Neural cell (in vitro differentiated cells): ENCODE results near the gene CMTM8. TPM values are rescaled to one million over a fixed set of nuclear protein-coding genes. Genes with fewer than 3 reads are reported as not detected.

Source experiments
- H2AFZ ChIP-seq: fragments of 200-600, 300-800 bp; sonication (generic), shearing (Covaris generic); 2 replicates; pipeline ENCODE4 v1.6.0; 2014; ENCODE audit warnings: low read depth, mild to moderate bottlenecking, antibody characterized with exemption, low read length, moderate library complexity
- H3F3A ChIP-seq: fragments of 200-600 bp; shearing (Covaris generic); 2 replicates; pipeline ENCODE4 v1.6.1; 2016; ENCODE audit warnings: mild to moderate bottlenecking, moderate library complexity, mixed read lengths, antibody characterized with exemption, low read length; ENCODE audit not compliant: insufficient read depth, poor library complexity, severe bottlenecking
- H3K27ac ChIP-seq: fragments of 200-600, 300-800 bp; sonication (generic), shearing (Covaris generic); 2 replicates; pipeline ENCODE4 v1.5.1; 2014; ENCODE audit warnings: mild to moderate bottlenecking, low read length, moderate library complexity
- H3K27me3 ChIP-seq: fragments of 300-800, 200-600 bp; sonication (generic), shearing (Covaris generic); 2 replicates; pipeline ENCODE4 v1.6.0; 2014; ENCODE audit warnings: mild to moderate bottlenecking, low read depth, low read length, moderate library complexity; ENCODE audit not compliant: insufficient read depth
- H3K36me3 ChIP-seq: fragments of 300-800, 200-600 bp; sonication (generic), shearing (Covaris generic); 2 replicates; pipeline ENCODE4 v1.5.1; 2014; ENCODE audit warnings: mild to moderate bottlenecking, antibody characterized with exemption, low read length, moderate library complexity; ENCODE audit not compliant: insufficient read depth
- H3K4me2 ChIP-seq: fragments of 300-800, 200-600 bp; sonication (generic), shearing (Covaris generic); 2 replicates; pipeline ENCODE4 v1.6.0; 2014; ENCODE audit warnings: mild to moderate bottlenecking, low read length
- H3K4me3 ChIP-seq: fragments of 300-800, 200-600 bp; sonication (generic), shearing (Covaris generic); 2 replicates; pipeline ENCODE4 v1.5.1; 2014; ENCODE audit warnings: mild to moderate bottlenecking, low read length, moderate library complexity
- H3K79me2 ChIP-seq: fragments of 200-600 bp; shearing (Covaris generic); replicated peaks from 2 replicates; pipeline ENCODE4 v1.6.0; 2014; ENCODE audit warnings: mild to moderate bottlenecking, low read length, moderate library complexity; ENCODE audit not compliant: insufficient read depth
- H3K9ac ChIP-seq: fragments of 300-800, 200-600 bp; sonication (generic), shearing (Covaris generic); 2 replicates; pipeline ENCODE4 v1.6.1; 2016; ENCODE audit warnings: mild to moderate bottlenecking, low read length, mixed read lengths
- H3K9me2 ChIP-seq: fragments of 200-600 bp; shearing (Covaris generic); 2 replicates; pipeline ENCODE4 v1.6.1; 2016; ENCODE audit warnings: mild to moderate bottlenecking, low read length, mixed read lengths; ENCODE audit not compliant: insufficient read depth
- H3K9me3 ChIP-seq: fragments of 200-600, 300-800 bp; sonication (generic), shearing (Covaris generic); 2 replicates; pipeline ENCODE4 v1.6.1; 2016; ENCODE audit warnings: mild to moderate bottlenecking, mixed run types, low read length, moderate library complexity, mixed read lengths
- H4K20me1 ChIP-seq: fragments of 200-600 bp; shearing (Covaris generic); 2 replicates; pipeline ENCODE4 v1.6.1; 2016; ENCODE audit warnings: mild to moderate bottlenecking, mixed run types; ENCODE audit not compliant: insufficient read depth
- CTCF ChIP-seq: fragments of 450-650 bp; IDR thresholded peaks from 2 replicates; pipeline ENCODE4 v1.5.1; 2014; ENCODE audit warnings: antibody characterized with exemption, mild to moderate bottlenecking, moderate library complexity; ENCODE audit not compliant: poor library complexity, severe bottlenecking
- EP300 ChIP-seq: fragments of 450-650 bp; conservative IDR thresholded peaks from 2 replicates; pipeline ENCODE4 v1.6.1; 2014; ENCODE audit warnings: antibody characterized with exemption, mild to moderate bottlenecking, moderate library complexity; ENCODE audit not compliant: poor library complexity, severe bottlenecking
- EZH2 ChIP-seq: fragments of 200-600, 300-800 bp; shearing (Covaris generic), sonication (generic); IDR thresholded peaks from 2 replicates; pipeline ENCODE4 v1.6.1; 2014; ENCODE audit warnings: antibody characterized with exemption, low read length, borderline replicate concordance, mild to moderate bottlenecking; ENCODE audit not compliant: insufficient read depth, poor library complexity, severe bottlenecking
- MXI1 ChIP-seq: fragments of 450-650 bp; conservative IDR thresholded peaks from 2 replicates; pipeline ENCODE4 v1.6.1; 2014; ENCODE audit warnings: antibody characterized with exemption, mild to moderate bottlenecking; ENCODE audit not compliant: poor library complexity, severe bottlenecking
- POLR2AphosphoS5 ChIP-seq: IDR thresholded peaks from 2 replicates; pipeline ENCODE4 v1.6.1; 2012
- RAD21 ChIP-seq: fragments of 450-650 bp; conservative IDR thresholded peaks from 2 replicates; pipeline ENCODE4 v1.6.1; 2014; ENCODE audit warnings: antibody characterized with exemption, mild to moderate bottlenecking, moderate library complexity
- SMC3 ChIP-seq: fragments of 450-650 bp; conservative IDR thresholded peaks from 2 replicates; pipeline ENCODE4 v1.6.1; 2014; ENCODE audit warnings: antibody characterized with exemption, mild to moderate bottlenecking, moderate library complexity; ENCODE audit not compliant: poor library complexity
- TAF1 ChIP-seq: IDR thresholded peaks from 2 replicates; pipeline ENCODE4 v1.6.1; 2012; ENCODE audit warnings: low read depth
- polyA plus RNA-seq: library from polyadenylated mRNA; depleted of rRNA; stranded (reverse); fragments of >200 nt; gene quantifications from 2 replicates; pipeline ENCODE4 v1.2.3, GENCODE V29; 2014
- TF ChIP-seq, protein P1 (sequence below): IDR thresholded peaks from 2 replicates; pipeline ENCODE4 v1.6.1; 2012; ENCODE audit warnings: borderline replicate concordance

The CMTM8 gene
- polyA plus RNA-seq, 1 donor from 2014 or later: not detected

GRCh38 chr3:32257042-32257441 lies 18.6 kb downstream of the CMTM8 start:
- no peaks in the 10 kb centered on the region for H3K79me2 ChIP-seq
- TF ChIP-seq SMC3 (no peak), EZH2 (no peak), CTCF (no peak), TAF1 (no peak), RAD21 (no peak), POLR2AphosphoS5 (no peak), MXI1 (no peak)
- H3K27me3 ChIP-seq: no peaks in the 10 kb centered on the region
- H3K9me2 ChIP-seq: no peaks in the 10 kb centered on the region
- H3F3A ChIP-seq: no peaks in the 10 kb centered on the region
- H3K4me2 ChIP-seq: no peak overlapping the region
- no peak overlapping the region for H3K27ac ChIP-seq
- no peak overlapping the region for H3K9ac ChIP-seq
- H2AFZ ChIP-seq: no peak overlapping the region
- H3K4me3 ChIP-seq: no peak overlapping the region
- H3K36me3 ChIP-seq: no peaks in the 10 kb centered on the region
- no peaks in the 10 kb centered on the region for H4K20me1 ChIP-seq
- H3K9me3 ChIP-seq: no peaks in the 10 kb centered on the region

DNA sequence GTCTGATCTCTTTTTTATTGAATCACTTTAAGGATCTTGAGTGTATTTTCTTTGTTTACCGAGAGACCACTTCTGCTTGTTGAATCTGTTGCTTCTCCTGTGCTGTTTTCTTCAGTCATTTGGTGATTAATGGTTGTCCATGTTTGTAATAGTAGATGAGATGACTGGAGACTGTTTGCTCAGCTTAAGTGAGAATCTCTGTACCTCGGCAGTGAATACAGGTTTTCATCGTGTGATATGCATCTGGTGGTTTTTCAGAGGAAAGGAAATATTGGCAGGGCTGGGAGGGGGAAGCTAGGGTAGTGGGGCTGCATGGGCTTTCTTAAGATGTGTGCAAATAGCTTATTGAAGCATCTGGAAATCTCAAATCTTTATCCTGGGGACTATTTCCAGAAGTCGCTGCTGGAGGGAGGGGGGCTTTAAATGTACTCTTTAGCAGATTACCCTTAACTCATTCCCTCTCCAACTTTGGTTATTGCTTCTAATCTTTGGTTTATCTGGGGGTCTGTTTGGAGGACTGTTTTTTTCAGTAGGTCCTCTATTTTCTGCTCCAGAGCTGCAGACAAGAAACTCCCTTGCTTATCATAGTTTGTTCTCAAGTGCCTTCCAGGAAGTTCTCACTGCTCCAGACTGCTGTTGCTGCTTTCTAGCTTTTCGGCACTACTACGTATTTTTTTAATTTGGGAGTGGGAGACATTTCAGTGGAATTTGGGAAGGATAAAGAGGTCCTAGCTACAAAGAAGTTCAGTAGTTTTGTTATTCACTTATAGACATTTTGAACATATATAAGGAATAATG lies 19.4 kb downstream of the CMTM8 start:
- Histone ChIP-seq H4K20me1 (no peaks in the 10 kb centered on the region), H3K36me3 (no peaks in the 10 kb centered on the region), H3K4me3 (no peak overlapping the region), H3K9me2 (no peaks in the 10 kb centered on the region), H3K9ac (no peak overlapping the region), H3K27ac (no peak overlapping the region), H3K9me3 (no peaks in the 10 kb centered on the region), H2AFZ (no peak overlapping the region), H3F3A (no peaks in the 10 kb centered on the region), H3K4me2 (no peak overlapping the region), H3K27me3 (no peaks in the 10 kb centered on the region), H3K79me2 (no peaks in the 10 kb centered on the region)
- TF ChIP-seq SMC3 (no peak), EZH2 (no peak), POLR2AphosphoS5 (no peak), MXI1 (no peak), RAD21 (no peak), CTCF (no peak), EP300 (no peak)
- TF ChIP-seq, protein P1, sequence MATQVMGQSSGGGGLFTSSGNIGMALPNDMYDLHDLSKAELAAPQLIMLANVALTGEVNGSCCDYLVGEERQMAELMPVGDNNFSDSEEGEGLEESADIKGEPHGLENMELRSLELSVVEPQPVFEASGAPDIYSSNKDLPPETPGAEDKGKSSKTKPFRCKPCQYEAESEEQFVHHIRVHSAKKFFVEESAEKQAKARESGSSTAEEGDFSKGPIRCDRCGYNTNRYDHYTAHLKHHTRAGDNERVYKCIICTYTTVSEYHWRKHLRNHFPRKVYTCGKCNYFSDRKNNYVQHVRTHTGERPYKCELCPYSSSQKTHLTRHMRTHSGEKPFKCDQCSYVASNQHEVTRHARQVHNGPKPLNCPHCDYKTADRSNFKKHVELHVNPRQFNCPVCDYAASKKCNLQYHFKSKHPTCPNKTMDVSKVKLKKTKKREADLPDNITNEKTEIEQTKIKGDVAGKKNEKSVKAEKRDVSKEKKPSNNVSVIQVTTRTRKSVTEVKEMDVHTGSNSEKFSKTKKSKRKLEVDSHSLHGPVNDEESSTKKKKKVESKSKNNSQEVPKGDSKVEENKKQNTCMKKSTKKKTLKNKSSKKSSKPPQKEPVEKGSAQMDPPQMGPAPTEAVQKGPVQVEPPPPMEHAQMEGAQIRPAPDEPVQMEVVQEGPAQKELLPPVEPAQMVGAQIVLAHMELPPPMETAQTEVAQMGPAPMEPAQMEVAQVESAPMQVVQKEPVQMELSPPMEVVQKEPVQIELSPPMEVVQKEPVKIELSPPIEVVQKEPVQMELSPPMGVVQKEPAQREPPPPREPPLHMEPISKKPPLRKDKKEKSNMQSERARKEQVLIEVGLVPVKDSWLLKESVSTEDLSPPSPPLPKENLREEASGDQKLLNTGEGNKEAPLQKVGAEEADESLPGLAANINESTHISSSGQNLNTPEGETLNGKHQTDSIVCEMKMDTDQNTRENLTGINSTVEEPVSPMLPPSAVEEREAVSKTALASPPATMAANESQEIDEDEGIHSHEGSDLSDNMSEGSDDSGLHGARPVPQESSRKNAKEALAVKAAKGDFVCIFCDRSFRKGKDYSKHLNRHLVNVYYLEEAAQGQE: no peak
